ENCODE measurements around the gene GALNT18. TPM values are rescaled to one million over a fixed set of nuclear protein-coding genes. Genes with fewer than 3 reads are reported as not detected.

GALNT18 gene
- total RNA-seq = 10 to 100 TPM; 14.7 to 25.9 (median 16.4) TPM

GRCh38 chr11:11621573-11622339 lies at the start of gene GALNT18:
TSS of gene GALNT18 (minus strand) at chr11:11622005.
- no peaks in the 10 kb centered on the region for H3K27me3 ChIP-seq
- H3K27ac ChIP-seq = peak within 1 kb of the TSS; percentile 69 to 74
- TF ChIP-seq POLR2A (IDR thresholded peaks at IDR 0.05) (no peak), POLR2AphosphoS5 (IDR thresholded peaks at IDR 0.05) (peak in 1 of 3 donors; percentile 21)
- TF ChIP-seq, protein P1, sequence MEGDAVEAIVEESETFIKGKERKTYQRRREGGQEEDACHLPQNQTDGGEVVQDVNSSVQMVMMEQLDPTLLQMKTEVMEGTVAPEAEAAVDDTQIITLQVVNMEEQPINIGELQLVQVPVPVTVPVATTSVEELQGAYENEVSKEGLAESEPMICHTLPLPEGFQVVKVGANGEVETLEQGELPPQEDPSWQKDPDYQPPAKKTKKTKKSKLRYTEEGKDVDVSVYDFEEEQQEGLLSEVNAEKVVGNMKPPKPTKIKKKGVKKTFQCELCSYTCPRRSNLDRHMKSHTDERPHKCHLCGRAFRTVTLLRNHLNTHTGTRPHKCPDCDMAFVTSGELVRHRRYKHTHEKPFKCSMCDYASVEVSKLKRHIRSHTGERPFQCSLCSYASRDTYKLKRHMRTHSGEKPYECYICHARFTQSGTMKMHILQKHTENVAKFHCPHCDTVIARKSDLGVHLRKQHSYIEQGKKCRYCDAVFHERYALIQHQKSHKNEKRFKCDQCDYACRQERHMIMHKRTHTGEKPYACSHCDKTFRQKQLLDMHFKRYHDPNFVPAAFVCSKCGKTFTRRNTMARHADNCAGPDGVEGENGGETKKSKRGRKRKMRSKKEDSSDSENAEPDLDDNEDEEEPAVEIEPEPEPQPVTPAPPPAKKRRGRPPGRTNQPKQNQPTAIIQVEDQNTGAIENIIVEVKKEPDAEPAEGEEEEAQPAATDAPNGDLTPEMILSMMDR (IDR thresholded peaks at IDR 0.05) = peak in 2 of 3 donors; percentile 31 to 34
- DNase-seq (ENCODE audit: low spot score in 2 of 2) = peak; percentile 91 to 92
- no peaks in the 10 kb centered on the region for H3K4me1 ChIP-seq
- no peaks in the 10 kb centered on the region for H3K9me3 ChIP-seq
- intact Hi-C loops (cut with DNase I; ENCODE audit: low total_unique reads) = no loop called here
- no peaks in the 10 kb centered on the region for H3K36me3 ChIP-seq
- peak within 1 kb of the TSS; percentile 58 to 76 (median 66) for H3K4me3 ChIP-seq

- Histone ChIP-seq H3K4me1 (no peaks in the 10 kb centered on the region), H3K27ac (no peak overlapping the region)
- intact Hi-C loops (cut with DNase I; ENCODE audit: low total_unique reads) = no loop called here
These were observed 48.8 kb upstream of the GALNT18 start for GRCh38 chr11:11670574-11670973.

GRCh38 chr11:11669233-11669846 lies 47.5 kb upstream of the GALNT18 start:
- intact Hi-C loops (cut with DNase I; ENCODE audit: low total_unique reads) = no loop called here
- H3K4me3 ChIP-seq = no peak overlapping the region
- no peaks in the 10 kb centered on the region for H3K4me1 ChIP-seq
- no peaks in the 10 kb centered on the region for H3K27me3 ChIP-seq
- no peaks in the 10 kb centered on the region for H3K36me3 ChIP-seq
- no peak overlapping the region for H3K27ac ChIP-seq
- TF ChIP-seq POLR2A (IDR thresholded peaks at IDR 0.05) (no peak), POLR2AphosphoS5 (IDR thresholded peaks at IDR 0.05) (no peak)
- TF ChIP-seq, protein P1 (IDR thresholded peaks at IDR 0.05) = no peak
- H3K9me3 ChIP-seq = peaks cover 0 to 3% of the 10 kb centered on the region in 2 donors
- no peak for DNase-seq (ENCODE audit: low spot score in 2 of 2)

More at GRCh38 chr11:11670574-11670973, 48.8 kb upstream of the GALNT18 start:
- no peak for DNase-seq (ENCODE audit: low spot score in 2 of 2)
- Histone ChIP-seq H3K27me3 (no peaks in the 10 kb centered on the region), H3K4me3 (no peak overlapping the region), H3K36me3 (no peaks in the 10 kb centered on the region), H3K9me3 (peaks cover 0 to 3% of the 10 kb centered on the region in 2 donors)
- TF ChIP-seq POLR2AphosphoS5 (IDR thresholded peaks at IDR 0.05) = no peak
- TF ChIP-seq, protein P1 (IDR thresholded peaks at IDR 0.05) = no peak
- TF ChIP-seq POLR2A (IDR thresholded peaks at IDR 0.05) = no peak

GRCh38 chr11:11668781-11669180 lies 47.0 kb upstream of the GALNT18 start:
- Histone ChIP-seq H3K36me3 (no peaks in the 10 kb centered on the region), H3K4me1 (no peaks in the 10 kb centered on the region), H3K4me3 (no peak overlapping the region), H3K27me3 (no peaks in the 10 kb centered on the region), H3K9me3 (peaks cover 0 to 3% of the 10 kb centered on the region in 2 donors), H3K27ac (no peak overlapping the region)
- DNase-seq (ENCODE audit: low spot score in 2 of 2) = no peak
- TF ChIP-seq, protein P1 (IDR thresholded peaks at IDR 0.05) = no peak
- TF ChIP-seq POLR2A (IDR thresholded peaks at IDR 0.05) (no peak), POLR2AphosphoS5 (IDR thresholded peaks at IDR 0.05) (no peak)
- intact Hi-C loops (cut with DNase I; ENCODE audit: low total_unique reads) = no loop called here

DNA sequence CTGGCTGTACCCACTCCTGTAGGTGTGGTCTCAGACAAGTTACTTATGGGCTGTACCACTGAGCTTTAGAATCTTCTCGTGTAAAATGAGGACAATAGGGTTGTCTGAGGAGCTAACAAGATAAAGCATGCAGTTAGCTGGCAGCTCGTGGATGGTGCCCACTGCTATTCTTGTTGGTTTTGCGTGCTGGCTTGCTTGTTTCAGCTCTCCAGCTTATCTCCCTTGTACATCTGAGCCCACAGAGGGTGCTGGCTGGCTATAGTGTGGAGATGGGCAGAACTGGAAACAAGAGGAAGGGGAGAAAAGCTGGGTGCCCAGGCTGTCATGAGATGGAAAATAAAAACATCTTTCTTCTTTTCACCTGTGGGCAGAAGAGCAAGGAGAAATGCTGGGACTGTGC lies 46.5 kb upstream of the GALNT18 start:
- Histone ChIP-seq H3K4me1 (no peaks in the 10 kb centered on the region), H3K27me3 (peaks cover 0 to 2% of the 10 kb centered on the region in 2 donors), H3K27ac (no peak overlapping the region), H3K36me3 (no peaks in the 10 kb centered on the region), H3K4me3 (no peak overlapping the region), H3K9me3 (peaks cover 0 to 3% of the 10 kb centered on the region in 2 donors)
- intact Hi-C loops (cut with DNase I; ENCODE audit: low total_unique reads) = no loop called here
- no peak for TF ChIP-seq POLR2A (IDR thresholded peaks at IDR 0.05)
- TF ChIP-seq, protein P1 (IDR thresholded peaks at IDR 0.05) = no peak
- TF ChIP-seq POLR2AphosphoS5 (IDR thresholded peaks at IDR 0.05) = no peak
- DNase-seq (ENCODE audit: low spot score in 2 of 2) = no peak

Data from breast epithelium (tissue), 4 donors.